ENCODE data around the gene CACNB3.
A peak's percentile ranks its signal among the peaks of the same experiment; 100 is the strongest.

The CACNB3 gene

DNA sequence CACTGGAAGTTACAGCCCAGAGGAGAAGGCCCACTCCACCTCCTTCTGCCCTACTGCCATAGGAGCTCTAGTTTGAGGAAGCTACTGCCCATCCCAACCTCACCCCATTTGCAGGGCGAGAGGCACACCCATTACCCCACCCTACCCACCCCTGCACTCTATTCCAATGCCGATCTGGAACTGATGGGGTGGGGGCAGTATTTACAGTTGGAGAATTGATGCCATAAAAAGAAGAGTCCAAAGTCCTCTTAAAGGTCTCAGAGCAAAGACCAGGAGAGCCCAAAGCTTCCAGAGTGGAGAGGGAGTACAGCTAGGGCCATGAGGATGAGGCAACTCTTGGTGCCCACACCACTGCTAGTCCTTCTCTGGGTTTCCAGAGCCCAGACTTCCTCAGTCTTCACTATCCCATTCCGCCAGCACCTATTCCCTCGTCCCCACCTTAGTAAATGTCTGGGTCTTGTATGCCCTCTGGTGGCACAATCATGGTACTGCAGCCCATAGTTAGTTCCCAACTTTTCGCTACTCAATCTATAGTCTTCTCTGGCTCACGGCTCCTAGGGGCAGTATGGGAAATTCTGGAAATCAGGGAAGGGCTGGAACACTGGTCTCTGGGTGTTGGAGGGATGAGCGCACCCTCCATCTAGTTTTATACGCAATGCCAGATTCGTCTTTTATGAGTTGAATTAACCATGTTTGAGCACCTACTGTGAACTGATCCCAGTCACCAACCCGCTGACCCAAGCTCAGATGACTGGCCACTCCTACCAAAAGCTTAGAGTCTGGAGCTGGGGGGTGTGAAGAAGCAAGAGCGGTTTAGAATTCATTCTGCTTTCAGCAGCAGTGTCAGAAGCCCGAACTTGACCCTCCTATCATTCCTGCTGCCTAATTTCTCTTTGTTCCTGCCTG lies 22.5 kb upstream of the CACNB3 start:
- Histone ChIP-seq H2BK15ac (ENCODE audit: low read depth, poor library complexity, severe bottlenecking) (no peak overlapping the region), H4K91ac (ENCODE audit: low read length) (no peak overlapping the region), H3K9ac (ENCODE audit: low read length) (no peak overlapping the region), H3K4me2 (ENCODE audit: low read length, poor library complexity, severe bottlenecking) (no peak overlapping the region), H2BK5ac (ENCODE audit: low read depth, low read length, poor library complexity, severe bottlenecking) (no peak overlapping the region), H3K4ac (ENCODE audit: low read depth in 1 of 2, low read length in 2 of 2) (no peak overlapping the region), H2BK120ac (ENCODE audit: low read depth, low read length) (no peak overlapping the region), H3K9me3 (ENCODE audit: control insufficient read depth, low read length) (no peaks in the 10 kb centered on the region), H3K14ac (ENCODE audit: low read length in 2 of 2) (no peak overlapping the region), H2AK5ac (ENCODE audit: low read length, severe bottlenecking) (no peak overlapping the region), H2AFZ (ENCODE audit: low read depth, low read length) (no peak overlapping the region), H3K36me3 (ENCODE audit: control insufficient read depth in 1 of 2, insufficient read depth in 2 of 2, low read depth in 1 of 2, low read length in 2 of 2) (no peaks in the 10 kb centered on the region), H3K4me1 (ENCODE audit: control insufficient read depth, insufficient read depth, low read depth, low read length) (peaks cover 5% of the 10 kb centered on the region), H3K27ac (ENCODE audit: low read length, poor library complexity, severe bottlenecking) (no peak overlapping the region), H2BK12ac (ENCODE audit: low read length in 2 of 2) (no peak overlapping the region), H3K23ac (ENCODE audit: low read length in 2 of 2) (no peak overlapping the region), H4K8ac (ENCODE audit: low read length) (peak overlapping the region; percentile 33), H3K27me3 (ENCODE audit: control insufficient read depth in 1 of 2, insufficient read depth in 1 of 2, low read length in 2 of 2) (peaks cover 8 to 10% of the 10 kb centered on the region in 2 experiments), H3K4me3 (ENCODE audit: insufficient read depth in 1 of 2, low read depth in 1 of 2, low read length in 2 of 2) (no peak overlapping the region), H3K18ac (ENCODE audit: low read depth in 1 of 2, low read length in 2 of 2) (no peak overlapping the region), H3K79me1 (replicated peaks; ENCODE audit: low read length, poor library complexity, severe bottlenecking) (no peaks in the 10 kb centered on the region)
- 28% methylated on average over 8 of the region's 12 CpGs for WGBS
- DNase-seq = peak; percentile 84

DNA sequence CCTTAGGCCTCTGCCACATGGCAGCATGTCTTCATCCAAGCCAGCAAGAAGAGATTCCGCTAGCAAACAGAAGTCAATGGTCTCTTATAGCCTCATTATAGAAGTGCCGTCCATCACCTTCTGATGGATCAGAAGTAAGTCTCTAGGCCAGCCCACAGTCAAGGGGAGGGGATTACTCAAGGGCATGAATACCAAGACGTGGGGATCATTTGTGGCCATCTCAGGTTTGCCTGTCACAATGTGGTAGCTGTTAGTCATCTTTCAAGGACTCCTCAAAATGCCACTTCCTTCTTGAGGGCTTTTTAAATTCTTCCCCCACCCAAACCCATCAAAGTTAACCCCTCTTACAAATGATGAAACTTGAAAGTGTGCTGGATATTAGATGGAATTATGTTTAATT lies 21.3 kb upstream of the CACNB3 start:
- H2BK5ac ChIP-seq (ENCODE audit: low read depth, low read length, poor library complexity, severe bottlenecking) = no peak overlapping the region
- no peak overlapping the region for H3K4me3 ChIP-seq (ENCODE audit: insufficient read depth in 1 of 2, low read depth in 1 of 2, low read length in 2 of 2)
- H2BK120ac ChIP-seq (ENCODE audit: low read depth, low read length) = no peak overlapping the region
- peaks cover 11 to 12% of the 10 kb centered on the region in 2 experiments for H3K27me3 ChIP-seq (ENCODE audit: control insufficient read depth in 1 of 2, insufficient read depth in 1 of 2, low read length in 2 of 2)
- H4K91ac ChIP-seq (ENCODE audit: low read length) = no peak overlapping the region
- H2AFZ ChIP-seq (ENCODE audit: low read depth, low read length) = no peak overlapping the region
- H4K8ac ChIP-seq (ENCODE audit: low read length) = no peak overlapping the region
- DNase-seq = no peak
- H2BK12ac ChIP-seq (ENCODE audit: low read length in 2 of 2) = no peak overlapping the region
- H3K9me3 ChIP-seq (ENCODE audit: control insufficient read depth, low read length) = no peaks in the 10 kb centered on the region
- H2BK15ac ChIP-seq (ENCODE audit: low read depth, poor library complexity, severe bottlenecking) = no peak overlapping the region
- H3K4me1 ChIP-seq (ENCODE audit: control insufficient read depth, insufficient read depth, low read depth, low read length) = peaks cover 5% of the 10 kb centered on the region
- no peak overlapping the region for H3K14ac ChIP-seq (ENCODE audit: low read length in 2 of 2)
- H3K18ac ChIP-seq (ENCODE audit: low read depth in 1 of 2, low read length in 2 of 2) = no peak overlapping the region
- no peak overlapping the region for H3K27ac ChIP-seq (ENCODE audit: low read length, poor library complexity, severe bottlenecking)
- no peaks in the 10 kb centered on the region for H3K79me1 ChIP-seq (replicated peaks; ENCODE audit: low read length, poor library complexity, severe bottlenecking)
- no peak overlapping the region for H3K4me2 ChIP-seq (ENCODE audit: low read length, poor library complexity, severe bottlenecking)
- no peak overlapping the region for H3K9ac ChIP-seq (ENCODE audit: low read length)
- H3K4ac ChIP-seq (ENCODE audit: low read depth in 1 of 2, low read length in 2 of 2) = no peak overlapping the region
- H3K36me3 ChIP-seq (ENCODE audit: control insufficient read depth in 1 of 2, insufficient read depth in 2 of 2, low read depth in 1 of 2, low read length in 2 of 2) = no peaks in the 10 kb centered on the region
- H3K23ac ChIP-seq (ENCODE audit: low read length in 2 of 2) = no peak overlapping the region
- 67% methylated on average over 3 of the region's 3 CpGs for WGBS
- no peak overlapping the region for H2AK5ac ChIP-seq (ENCODE audit: low read length, severe bottlenecking)

DNA sequence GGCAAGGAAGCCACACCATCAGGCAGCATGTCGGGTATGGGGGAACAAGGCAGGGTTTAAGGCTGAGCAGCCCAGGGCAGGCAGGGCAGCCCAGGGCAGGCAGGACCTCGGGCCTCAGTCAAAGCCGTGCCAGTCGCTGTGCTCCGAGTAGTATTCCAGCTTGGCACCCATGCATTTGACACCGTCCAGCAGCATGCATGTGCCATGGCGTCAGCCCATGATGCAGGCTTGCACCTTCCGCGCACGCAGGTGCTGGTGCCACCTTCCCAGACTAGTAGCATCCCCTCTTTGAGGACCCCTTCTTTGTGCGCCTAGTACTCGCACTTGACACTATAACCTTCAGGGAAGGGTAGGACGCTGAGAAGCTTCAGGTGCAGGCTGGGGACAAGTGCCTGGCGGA lies 17.8 kb upstream of the CACNB3 start:
- Histone ChIP-seq H2BK5ac (ENCODE audit: low read depth, low read length, poor library complexity, severe bottlenecking) (no peak overlapping the region), H4K8ac (ENCODE audit: low read length) (no peak overlapping the region), H2AFZ (ENCODE audit: low read depth, low read length) (no peak overlapping the region), H3K27ac (ENCODE audit: low read length, poor library complexity, severe bottlenecking) (no peak overlapping the region), H3K4ac (ENCODE audit: low read depth in 1 of 2, low read length in 2 of 2) (no peak overlapping the region), H2BK12ac (ENCODE audit: low read length in 2 of 2) (no peak overlapping the region), H3K23ac (ENCODE audit: low read length in 2 of 2) (no peak overlapping the region), H3K4me2 (ENCODE audit: low read length, poor library complexity, severe bottlenecking) (no peak overlapping the region), H4K91ac (ENCODE audit: low read length) (no peak overlapping the region), H3K36me3 (ENCODE audit: control insufficient read depth in 1 of 2, insufficient read depth in 2 of 2, low read depth in 1 of 2, low read length in 2 of 2) (no peaks in the 10 kb centered on the region), H3K79me1 (replicated peaks; ENCODE audit: low read length, poor library complexity, severe bottlenecking) (no peaks in the 10 kb centered on the region), H3K4me1 (ENCODE audit: control insufficient read depth, insufficient read depth, low read depth, low read length) (peaks cover 2% of the 10 kb centered on the region), H3K9ac (ENCODE audit: low read length) (no peak overlapping the region), H3K9me3 (ENCODE audit: control insufficient read depth, low read length) (no peaks in the 10 kb centered on the region), H2BK15ac (ENCODE audit: low read depth, poor library complexity, severe bottlenecking) (no peak overlapping the region), H3K14ac (ENCODE audit: low read length in 2 of 2) (no peak overlapping the region), H2BK120ac (ENCODE audit: low read depth, low read length) (no peak overlapping the region), H3K27me3 (ENCODE audit: control insufficient read depth in 1 of 2, insufficient read depth in 1 of 2, low read length in 2 of 2) (peaks cover 11 to 12% of the 10 kb centered on the region in 2 experiments), H3K18ac (ENCODE audit: low read depth in 1 of 2, low read length in 2 of 2) (no peak overlapping the region), H3K4me3 (ENCODE audit: insufficient read depth in 1 of 2, low read depth in 1 of 2, low read length in 2 of 2) (no peak overlapping the region), H2AK5ac (ENCODE audit: low read length, severe bottlenecking) (no peak overlapping the region)
- 96% methylated on average over 14 of the region's 14 CpGs for WGBS
- no peak for DNase-seq

DNA sequence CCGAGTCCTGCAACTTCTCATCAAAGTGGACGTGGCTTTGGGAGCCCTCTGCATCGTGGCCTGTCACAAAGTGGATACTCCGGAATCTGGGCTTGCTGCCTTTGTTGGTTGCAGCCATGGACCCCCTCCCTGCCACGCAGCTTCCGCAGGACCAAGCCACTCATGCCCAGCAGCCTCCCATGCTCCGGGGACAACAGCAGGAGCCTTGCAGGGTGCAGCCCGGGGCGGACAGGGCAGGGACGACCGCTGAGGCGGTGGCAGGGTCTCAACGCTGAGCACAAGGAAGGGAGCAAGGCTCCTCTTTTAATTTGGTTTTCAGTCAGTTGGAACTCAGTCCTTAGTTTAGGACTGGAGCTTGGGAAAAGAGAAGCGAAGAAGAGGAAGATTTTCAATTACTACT lies 17.3 kb upstream of the CACNB3 start:
- Histone ChIP-seq H3K4ac (ENCODE audit: low read depth in 1 of 2, low read length in 2 of 2) (no peak overlapping the region), H4K8ac (ENCODE audit: low read length) (no peak overlapping the region), H2BK15ac (ENCODE audit: low read depth, poor library complexity, severe bottlenecking) (no peak overlapping the region), H2BK12ac (ENCODE audit: low read length in 2 of 2) (no peak overlapping the region), H3K9ac (ENCODE audit: low read length) (no peak overlapping the region), H3K4me1 (ENCODE audit: control insufficient read depth, insufficient read depth, low read depth, low read length) (no peaks in the 10 kb centered on the region), H2BK5ac (ENCODE audit: low read depth, low read length, poor library complexity, severe bottlenecking) (no peak overlapping the region), H3K36me3 (ENCODE audit: control insufficient read depth in 1 of 2, insufficient read depth in 2 of 2, low read depth in 1 of 2, low read length in 2 of 2) (no peaks in the 10 kb centered on the region), H2AK5ac (ENCODE audit: low read length, severe bottlenecking) (no peak overlapping the region), H3K27me3 (ENCODE audit: control insufficient read depth in 1 of 2, insufficient read depth in 1 of 2, low read length in 2 of 2) (peaks cover 11 to 12% of the 10 kb centered on the region in 2 experiments), H3K9me3 (ENCODE audit: control insufficient read depth, low read length) (no peaks in the 10 kb centered on the region), H2BK120ac (ENCODE audit: low read depth, low read length) (no peak overlapping the region), H3K79me1 (replicated peaks; ENCODE audit: low read length, poor library complexity, severe bottlenecking) (no peaks in the 10 kb centered on the region), H3K27ac (ENCODE audit: low read length, poor library complexity, severe bottlenecking) (no peak overlapping the region), H3K23ac (ENCODE audit: low read length in 2 of 2) (no peak overlapping the region), H3K14ac (ENCODE audit: low read length in 2 of 2) (no peak overlapping the region), H4K91ac (ENCODE audit: low read length) (no peak overlapping the region), H2AFZ (ENCODE audit: low read depth, low read length) (no peak overlapping the region), H3K18ac (ENCODE audit: low read depth in 1 of 2, low read length in 2 of 2) (no peak overlapping the region), H3K4me2 (ENCODE audit: low read length, poor library complexity, severe bottlenecking) (no peak overlapping the region), H3K4me3 (ENCODE audit: insufficient read depth in 1 of 2, low read depth in 1 of 2, low read length in 2 of 2) (no peak overlapping the region)
- no peak for DNase-seq
- WGBS = 84% methylated on average over 14 of the region's 14 CpGs
